Activated CD4-positive, alpha-beta T cell treated with anti-CD3 and anti-CD28 coated beads for 1 hour (primary cell): ENCODE results near the gene FTCD.

Experiments
- DNase-seq: peaks from one replicate; pipeline ENCODE4 v3.0.0-alpha.2; 2020

FTCD gene

DNA sequence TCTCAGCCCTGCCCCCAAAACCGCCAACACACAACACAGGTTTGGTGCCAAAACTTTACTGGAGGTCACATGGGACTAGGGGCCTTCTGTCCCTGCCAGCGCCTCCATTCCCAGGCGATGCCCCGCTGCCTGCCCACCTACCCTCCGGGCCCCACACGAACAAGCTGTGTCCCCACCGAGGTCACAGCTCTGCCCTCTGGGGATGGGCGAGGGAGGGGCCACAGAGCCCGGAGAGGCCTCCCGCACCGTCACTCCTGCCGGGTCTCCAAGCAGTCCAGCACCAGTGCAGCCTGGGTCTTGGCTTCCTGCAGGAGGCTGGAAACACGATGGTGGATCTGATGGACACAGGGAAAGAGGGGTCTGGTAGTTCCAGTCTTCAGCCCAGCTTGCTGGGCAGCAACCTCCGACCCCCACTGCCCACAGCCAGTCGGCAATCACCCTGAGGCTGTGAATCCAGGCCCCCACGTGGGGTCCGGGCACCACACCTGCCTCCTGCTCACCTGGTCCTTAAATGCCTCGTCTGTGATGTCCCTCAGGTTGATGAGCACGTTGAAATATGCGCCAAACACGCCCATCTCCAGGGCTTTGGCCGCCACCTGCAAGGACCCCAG, 18.5 kb downstream of the FTCD start:
- DNase-seq, result no peak

DNA sequence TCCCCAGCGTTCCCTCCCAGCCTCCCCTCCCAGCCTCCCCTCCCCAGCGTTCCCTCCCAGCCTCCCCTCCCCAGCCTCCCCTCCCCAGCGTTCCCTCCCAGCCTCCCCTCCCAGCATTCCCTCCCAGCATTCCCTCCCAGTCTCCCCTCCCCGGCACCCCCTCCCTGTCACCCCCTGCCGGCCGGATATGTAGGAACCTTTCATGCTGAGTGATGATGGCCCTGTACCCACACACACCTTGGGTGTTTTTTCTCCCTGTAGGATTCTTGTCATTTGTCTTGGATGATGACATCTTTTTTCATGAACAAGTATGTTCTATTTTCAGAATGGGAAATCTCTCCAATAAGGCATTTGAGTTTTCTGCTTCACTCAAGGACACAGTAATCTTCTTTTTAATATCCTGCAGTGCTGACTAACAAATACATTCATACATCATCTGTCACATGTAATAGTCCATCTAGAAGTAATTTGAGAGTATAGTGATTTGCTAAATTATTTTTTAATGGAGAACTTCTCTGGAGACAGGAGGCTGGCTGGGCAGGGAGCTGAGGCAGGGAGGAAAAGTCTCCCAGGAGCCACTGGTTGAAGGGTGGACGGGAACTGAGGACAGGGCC, 19.5 kb downstream of the FTCD start:
- DNase-seq, result no peak

DNA sequence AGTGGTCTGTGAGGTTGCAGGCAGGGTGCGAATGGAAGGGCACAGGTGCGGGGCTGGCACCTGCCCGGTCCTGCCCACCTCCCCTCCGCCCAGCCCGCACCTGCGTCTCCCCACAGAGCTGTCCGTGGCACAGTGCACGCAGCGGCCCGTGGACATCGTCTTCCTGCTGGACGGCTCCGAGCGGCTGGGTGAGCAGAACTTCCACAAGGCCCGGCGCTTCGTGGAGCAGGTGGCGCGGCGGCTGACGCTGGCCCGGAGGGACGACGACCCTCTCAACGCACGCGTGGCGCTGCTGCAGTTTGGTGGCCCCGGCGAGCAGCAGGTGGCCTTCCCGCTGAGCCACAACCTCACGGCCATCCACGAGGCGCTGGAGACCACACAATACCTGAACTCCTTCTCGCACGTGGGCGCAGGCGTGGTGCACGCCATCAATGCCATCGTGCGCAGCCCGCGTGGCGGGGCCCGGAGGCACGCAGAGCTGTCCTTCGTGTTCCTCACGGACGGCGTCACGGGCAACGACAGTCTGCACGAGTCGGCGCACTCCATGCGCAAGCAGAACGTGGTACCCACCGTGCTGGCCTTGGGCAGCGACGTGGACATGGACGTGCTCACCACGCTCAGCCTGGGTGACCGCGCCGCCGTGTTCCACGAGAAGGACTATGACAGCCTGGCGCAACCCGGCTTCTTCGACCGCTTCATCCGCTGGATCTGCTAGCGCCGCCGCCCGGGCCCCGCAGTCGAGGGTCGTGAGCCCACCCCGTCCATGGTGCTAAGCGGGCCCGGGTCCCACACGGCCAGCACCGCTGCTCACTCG, 23.3 kb downstream of the FTCD start:
- DNase-seq, result no peak

DNA sequence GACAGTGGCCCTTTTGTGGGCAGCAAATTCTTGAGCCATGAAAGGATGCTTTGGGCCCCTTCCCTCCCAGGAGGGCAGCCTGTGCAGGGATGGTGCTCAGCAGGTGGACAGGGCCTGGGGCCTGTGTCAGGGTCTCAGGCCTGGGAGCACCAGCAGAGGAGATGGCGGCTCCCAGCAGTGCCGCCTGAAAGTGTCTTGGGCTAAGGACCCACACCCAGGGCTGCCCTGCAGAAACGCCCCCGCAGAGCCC, 23.9 kb downstream of the FTCD start:
- DNase-seq, result no peak

- DNase-seq, result no peak
Measured at GRCh38 chr21:46130831-46131587, 24.4 kb downstream of the FTCD start.

GRCh38 chr21:46129846-46130651, 25.3 kb downstream of the FTCD start:
- DNase-seq, result no peak

GRCh38 chr21:46128933-46129571, 26.3 kb downstream of the FTCD start:
- no peak for DNase-seq

- no peak for DNase-seq
Measured at GRCh38 chr21:46128106-46128932, 27.1 kb downstream of the FTCD start.

- DNase-seq, result no peak
Measured at GRCh38 chr21:46127239-46128105, 27.9 kb downstream of the FTCD start.

DNA sequence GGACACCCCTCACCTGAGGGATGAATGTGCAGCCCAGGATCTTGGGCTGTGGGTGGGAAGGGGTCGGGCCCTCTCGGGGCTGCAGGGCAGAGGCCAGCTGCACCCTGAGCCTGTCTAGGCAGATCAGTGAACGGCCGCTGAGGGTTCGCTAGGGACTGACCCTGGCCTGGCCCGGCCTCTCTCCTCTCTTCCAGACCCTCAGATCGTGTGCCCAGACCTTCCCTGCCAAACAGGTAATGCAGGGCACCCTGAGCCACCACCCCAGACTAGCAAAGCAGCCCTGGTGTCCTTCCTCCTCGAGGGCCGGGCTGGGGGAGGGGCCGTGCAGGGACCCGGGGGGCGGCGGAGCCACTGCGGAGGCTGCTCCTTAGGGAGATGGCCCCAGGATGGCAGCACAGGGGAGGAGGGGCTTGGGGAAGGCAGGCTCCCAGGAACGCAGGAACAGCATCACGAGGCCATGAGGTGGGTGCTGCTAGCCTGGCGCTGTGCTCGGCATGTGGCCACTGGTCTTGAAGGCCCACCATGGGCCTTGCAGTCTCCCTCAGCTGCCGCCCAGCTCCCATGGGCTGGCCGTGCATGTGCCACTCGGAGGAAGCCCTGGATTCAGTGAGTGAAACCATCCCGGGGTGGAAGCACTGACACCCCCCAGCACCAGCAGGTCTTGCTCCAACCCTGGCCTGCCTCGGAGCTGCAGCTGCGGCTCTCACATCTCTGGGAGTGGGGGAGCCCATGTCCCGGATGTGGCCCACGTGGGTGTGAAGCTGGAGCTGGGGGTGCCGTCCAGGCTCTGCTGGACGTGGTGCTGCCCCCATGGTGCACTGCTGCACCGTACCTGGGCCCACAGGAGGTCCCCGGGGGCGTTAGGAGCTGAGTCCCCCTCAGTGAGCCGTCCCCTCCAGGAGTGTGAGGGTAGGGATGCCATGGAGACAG, 28.8 kb downstream of the FTCD start:
- no peak for DNase-seq

DNA sequence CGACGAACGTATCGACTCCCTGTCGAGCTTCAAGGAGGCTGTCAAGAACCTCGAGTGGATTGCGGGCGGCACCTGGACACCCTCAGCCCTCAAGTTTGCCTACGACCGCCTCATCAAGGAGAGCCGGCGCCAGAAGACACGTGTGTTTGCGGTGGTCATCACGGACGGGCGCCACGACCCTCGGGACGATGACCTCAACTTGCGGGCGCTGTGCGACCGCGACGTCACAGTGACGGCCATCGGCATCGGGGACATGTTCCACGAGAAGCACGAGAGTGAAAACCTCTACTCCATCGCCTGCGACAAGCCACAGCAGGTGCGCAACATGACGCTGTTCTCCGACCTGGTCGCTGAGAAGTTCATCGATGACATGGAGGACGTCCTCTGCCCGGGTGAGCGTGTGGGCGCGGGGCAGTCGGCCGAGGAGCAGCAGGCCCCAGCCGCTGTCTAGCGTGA, 29.5 kb downstream of the FTCD start:
- DNase-seq, result no peak

DNA sequence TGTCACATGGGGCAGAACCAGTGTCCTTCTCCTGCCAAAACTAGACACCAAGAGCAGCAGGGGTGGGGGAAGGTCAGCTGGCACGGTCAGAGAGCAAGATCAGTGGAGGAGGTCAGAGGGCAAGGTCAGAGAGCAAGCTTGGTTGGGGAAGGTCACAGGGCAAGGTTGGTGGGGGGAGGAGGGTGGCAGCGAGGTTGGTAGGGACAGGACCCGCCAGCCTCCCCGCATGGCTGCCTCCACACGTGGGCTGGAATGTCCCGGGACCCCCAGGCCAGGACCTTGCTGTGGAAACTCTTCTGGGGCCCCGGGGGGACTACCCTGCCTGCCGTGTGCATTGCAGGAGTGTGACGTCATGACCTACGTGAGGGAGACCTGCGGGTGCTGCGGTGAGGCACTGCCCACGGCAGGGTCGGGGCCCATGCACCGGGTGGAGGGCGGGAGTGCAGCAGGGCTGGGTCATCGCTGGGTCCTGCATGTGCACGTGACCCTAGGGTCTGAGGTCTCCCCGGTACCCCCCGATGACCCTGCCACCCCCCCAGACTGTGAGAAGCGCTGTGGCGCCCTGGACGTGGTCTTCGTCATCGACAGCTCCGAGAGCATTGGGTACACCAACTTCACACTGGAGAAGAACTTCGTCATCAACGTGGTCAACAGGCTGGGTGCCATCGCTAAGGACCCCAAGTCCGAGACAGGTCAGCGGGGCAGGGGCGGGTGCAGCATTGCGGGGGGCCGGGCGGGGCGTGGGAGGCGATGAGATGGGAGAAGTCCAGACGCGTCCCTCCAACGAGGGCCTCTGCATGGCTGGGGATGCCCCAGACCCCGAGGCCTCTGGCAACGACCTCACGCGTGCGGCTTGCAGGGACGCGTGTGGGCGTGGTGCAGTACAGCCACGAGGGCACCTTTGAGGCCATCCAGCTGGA, 30.2 kb downstream of the FTCD start:
- DNase-seq, result no peak

- DNase-seq, result no peak
Measured at GRCh38 chr21:46124083-46124925, 31.1 kb downstream of the FTCD start.

GRCh38 chr21:46122758-46123683, 32.4 kb downstream of the FTCD start:
- DNase-seq, result no peak

- DNase-seq, result no peak
Measured at GRCh38 chr21:46122237-46122671, 33.1 kb downstream of the FTCD start.
